GM12874 (cell line): ENCODE results near the gene LILRA5.
A peak's percentile ranks its signal among the peaks of the same experiment; 100 is the strongest.

Source experiments
- TF ChIP-seq, protein P1 (sequence below): IDR thresholded peaks from 2 replicates; pipeline ENCODE4 v1.5.1; 2011; ENCODE audit warnings: low read depth, mild to moderate bottlenecking, control low read depth, low read length, moderate library complexity; ENCODE audit not compliant: insufficient read depth

LILRA5 gene

DNA sequence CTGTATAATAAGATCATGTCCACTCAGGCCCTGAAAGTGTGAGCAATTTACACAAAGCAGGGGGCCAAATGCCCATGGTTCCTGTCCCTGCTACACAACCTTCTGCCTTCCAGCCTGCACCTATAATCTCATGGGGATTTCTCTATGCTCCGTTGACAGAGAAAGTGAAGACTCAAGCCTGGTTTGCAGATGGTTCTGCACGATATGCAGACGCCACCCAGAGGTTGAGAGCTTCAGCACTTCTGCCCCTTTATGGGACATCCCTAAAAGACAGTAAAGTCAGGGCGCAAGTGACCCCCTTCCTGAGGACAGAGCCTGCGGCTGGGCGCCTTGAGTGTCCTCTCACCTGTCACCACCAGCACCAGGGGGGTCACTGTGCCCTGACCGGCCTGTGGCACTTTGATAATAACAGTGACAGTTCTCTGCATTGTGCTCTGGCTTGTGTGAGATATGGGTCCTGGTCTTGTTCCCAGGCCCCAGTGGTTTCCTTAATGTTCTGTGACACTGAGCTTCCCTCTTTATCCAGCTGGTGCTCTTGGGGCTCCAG lies 15.1 kb downstream of the LILRA5 start:
- TF ChIP-seq, protein P1, sequence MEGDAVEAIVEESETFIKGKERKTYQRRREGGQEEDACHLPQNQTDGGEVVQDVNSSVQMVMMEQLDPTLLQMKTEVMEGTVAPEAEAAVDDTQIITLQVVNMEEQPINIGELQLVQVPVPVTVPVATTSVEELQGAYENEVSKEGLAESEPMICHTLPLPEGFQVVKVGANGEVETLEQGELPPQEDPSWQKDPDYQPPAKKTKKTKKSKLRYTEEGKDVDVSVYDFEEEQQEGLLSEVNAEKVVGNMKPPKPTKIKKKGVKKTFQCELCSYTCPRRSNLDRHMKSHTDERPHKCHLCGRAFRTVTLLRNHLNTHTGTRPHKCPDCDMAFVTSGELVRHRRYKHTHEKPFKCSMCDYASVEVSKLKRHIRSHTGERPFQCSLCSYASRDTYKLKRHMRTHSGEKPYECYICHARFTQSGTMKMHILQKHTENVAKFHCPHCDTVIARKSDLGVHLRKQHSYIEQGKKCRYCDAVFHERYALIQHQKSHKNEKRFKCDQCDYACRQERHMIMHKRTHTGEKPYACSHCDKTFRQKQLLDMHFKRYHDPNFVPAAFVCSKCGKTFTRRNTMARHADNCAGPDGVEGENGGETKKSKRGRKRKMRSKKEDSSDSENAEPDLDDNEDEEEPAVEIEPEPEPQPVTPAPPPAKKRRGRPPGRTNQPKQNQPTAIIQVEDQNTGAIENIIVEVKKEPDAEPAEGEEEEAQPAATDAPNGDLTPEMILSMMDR: 0 out of 2 replicates have a peak, but pooled peaks have one; percentile 36

DNA sequence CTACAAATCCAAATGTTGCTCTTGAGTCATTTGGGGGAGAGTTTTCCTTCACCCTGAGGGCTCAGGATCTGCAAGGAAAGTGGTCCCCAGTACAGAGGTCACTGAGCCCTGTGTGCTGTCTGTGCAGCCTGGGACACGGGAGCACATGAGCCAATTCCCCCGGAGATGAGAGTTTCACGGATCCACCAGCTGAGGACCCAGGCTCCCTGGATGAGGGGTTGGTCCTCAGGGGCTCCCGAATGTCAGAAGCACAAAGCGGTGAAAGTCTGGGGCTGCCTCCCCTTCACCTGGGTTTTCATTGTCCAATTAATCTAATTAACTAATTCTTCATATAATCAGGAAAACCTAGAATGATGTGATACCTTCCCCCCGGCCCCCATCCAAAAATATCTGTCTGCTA lies 18.4 kb downstream of the LILRA5 start:
- TF ChIP-seq, protein P1: no peak

DNA sequence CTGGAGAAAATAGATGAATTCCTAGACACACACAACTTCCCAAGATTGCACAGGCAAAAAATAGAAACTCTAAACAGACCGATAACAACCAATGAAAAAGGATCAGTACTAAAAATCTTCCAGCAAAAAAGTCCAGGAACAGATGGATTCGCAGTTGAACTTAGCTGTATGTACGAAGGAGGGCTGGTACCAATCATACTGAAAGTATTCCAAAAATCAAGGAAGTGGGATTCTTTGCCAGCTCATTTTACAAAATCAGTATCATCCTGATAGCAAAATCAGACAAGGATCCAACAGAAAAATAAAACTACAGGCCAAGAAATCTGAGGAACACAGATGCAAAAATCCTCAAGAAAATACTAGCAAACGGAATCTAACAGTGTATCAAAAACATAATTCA lies 25.5 kb downstream of the LILRA5 start:
- TF ChIP-seq, protein P1: no peak

DNA sequence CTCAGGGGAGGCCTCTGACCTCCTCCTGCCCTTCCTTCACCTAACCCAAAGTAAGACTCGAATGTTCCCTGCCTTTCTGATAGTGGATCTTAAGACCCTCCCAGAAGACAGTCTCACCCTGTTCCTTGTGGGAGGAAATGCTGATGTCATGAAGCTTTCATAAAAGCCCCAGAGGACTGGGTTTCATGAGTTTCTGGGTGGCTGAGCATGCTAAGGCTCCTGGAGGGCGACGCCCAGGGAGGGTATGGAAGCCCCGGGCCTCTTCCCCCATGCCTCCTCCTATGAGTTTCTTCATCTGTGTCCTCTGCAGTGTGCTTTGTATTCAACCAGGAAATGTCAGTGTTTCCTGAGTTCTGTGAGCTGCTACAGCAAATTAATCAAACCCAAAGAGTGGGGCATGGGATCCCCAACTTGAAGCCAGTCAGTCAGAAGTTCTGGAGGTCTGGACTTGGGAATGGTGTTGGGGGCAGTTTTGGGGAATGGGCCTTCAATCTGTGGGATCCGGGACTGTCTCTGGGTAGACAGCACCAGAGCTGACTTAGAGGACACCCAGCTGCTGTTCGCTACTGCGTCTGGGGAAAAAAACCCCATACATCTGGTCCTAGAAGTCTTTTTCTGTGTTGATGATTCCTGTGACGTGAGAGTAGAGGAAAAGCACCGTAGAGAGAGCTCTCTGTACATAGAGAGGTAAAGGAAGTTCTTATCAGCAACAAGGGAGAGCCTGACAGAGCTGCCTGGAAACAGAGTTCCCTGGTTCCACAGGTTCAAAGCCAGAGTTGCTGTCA lies 30.1 kb downstream of the LILRA5 start:
- TF ChIP-seq, protein P1: no peak

DNA sequence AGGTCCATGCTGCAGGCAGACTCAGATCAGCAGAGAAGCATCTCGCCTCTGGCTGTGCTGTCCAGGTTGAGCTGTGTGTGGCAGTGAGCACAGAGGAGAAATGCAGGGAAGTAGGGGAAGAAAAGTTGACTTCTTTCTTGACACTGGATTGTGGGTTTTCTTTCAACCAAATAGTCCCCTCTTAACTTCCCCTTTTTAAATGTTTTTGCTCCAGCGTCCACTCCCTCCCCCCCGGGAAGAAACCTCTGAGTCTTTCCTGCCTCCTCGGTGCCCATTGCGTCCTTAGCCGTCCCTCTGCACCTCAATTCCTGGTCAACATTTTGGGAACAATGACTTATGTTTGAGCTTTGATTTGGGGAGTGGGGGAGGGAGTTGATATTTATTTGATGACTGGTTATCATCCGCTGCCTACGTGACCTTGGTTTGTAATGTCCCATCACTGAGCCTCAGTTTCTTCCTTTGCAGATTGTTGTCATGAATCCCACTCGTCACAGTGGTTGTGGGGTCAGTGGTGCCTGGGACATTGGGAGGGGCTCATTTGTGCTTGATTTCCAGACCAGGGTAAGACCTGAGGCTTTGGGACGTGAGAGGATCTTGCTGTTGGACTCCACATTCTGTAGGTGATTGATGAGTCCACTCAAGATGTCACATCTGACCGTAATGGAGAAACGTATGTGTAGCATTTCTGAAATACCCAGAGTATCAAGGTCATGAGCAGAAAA lies 31.8 kb downstream of the LILRA5 start, which contains the start of gene LILRB2:
LILRB2 (minus strand) TSS at position 104 of the 722 bp plus-strand sequence. CDS start 614 bp downstream, outside the sequence.
- TF ChIP-seq, protein P1: no peak

DNA sequence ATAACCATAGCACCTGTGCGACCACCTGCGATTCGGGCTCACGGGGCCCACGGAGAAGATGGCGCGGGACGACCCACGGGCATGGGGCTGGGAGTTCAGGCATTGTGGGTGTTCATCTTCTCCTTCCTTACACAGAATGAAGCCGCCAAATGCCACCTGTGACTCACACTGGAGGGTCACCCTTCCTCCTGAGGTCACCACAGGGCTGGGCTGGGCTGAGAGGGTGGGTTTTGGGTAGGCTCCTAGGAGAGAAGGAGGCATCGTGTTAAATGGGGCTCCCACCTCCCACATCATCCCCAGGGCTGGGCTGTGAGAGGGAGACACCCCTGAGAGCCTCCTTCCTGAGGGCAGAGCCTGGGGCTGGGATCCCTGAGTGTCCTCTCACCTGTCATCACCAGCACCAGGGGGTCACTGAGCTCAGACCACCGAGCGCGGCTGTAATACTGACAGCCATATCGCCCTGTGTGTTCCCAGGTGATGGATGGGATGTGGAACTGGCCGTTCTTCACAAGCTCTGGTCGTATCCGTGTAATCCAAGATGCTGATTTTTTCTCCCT lies 33.5 kb downstream of the LILRA5 start:
- TF ChIP-seq, protein P1: no peak

DNA sequence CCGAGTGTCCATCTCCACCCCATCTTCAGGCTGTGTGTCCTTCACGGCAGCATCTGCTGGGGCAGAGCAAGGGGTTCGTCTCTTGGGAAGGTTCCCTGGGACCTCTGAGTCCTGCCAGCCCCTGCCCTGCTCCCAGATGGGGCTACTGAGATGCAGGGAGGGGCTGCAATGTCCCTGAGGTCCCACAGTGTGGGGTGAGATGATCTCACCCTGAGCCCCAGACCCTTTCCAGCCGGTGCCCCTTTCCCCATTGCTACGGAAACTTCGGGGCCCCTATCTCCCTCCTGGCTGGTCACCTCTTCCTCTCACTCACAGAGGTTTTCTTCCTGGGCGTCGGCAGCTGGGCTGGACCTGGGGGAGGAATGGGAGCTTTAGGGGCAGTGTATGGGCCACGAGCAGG lies 37.0 kb downstream of the LILRA5 start:
- TF ChIP-seq, protein P1: no peak
